SK-N-SH (cell line): Measurements from ENCODE around the gene DNAJC4.

Experiments
- CTCF ChIP-seq: fragments of 200-600 bp; sonication (generic); IDR thresholded peaks from 2 replicates; pipeline ENCODE4 v1.6.1; 2017; ENCODE audit warnings: antibody characterized with exemption, mild to moderate bottlenecking, moderate library complexity
- GATA2 ChIP-seq: sonication (generic); formaldehyde crosslinking; IDR thresholded peaks from 2 replicates; pipeline ENCODE4 v1.5.0; 2020; ENCODE audit warnings: mild to moderate bottlenecking, missing genetic modification reagents
- ZBTB33 ChIP-seq: IDR thresholded peaks from 2 replicates; pipeline ENCODE4 v1.4.0; 2012; ENCODE audit warnings: low read depth, borderline replicate concordance

- TF ChIP-seq CTCF, result peak; percentile 62
- no peak for TF ChIP-seq GATA2 (CRISPR knock-in tag)
- no peak for TF ChIP-seq ZBTB33
These were observed 21.9 kb downstream of the DNAJC4 start for GRCh38 chr11:64252003-64252872.
